ENCODE data around the gene SENP1.

The SENP1 gene

GRCh38 chr12:48037267-48037915 is 68.5 kb downstream of the SENP1 start:
- DNase-seq = no peak

GRCh38 chr12:48036818-48037217 is 69.1 kb downstream of the SENP1 start:
- DNase-seq = no peak

GRCh38 chr12:48034835-48035805 is 70.8 kb downstream of the SENP1 start:
- DNase-seq = no peak

GRCh38 chr12:48033451-48033850 is 72.4 kb downstream of the SENP1 start:
- no peak for DNase-seq

GRCh38 chr12:48032597-48032996 is 73.3 kb downstream of the SENP1 start:
- DNase-seq = no peak

GRCh38 chr12:48031135-48031960 is 74.5 kb downstream of the SENP1 start:
- DNase-seq = no peak

- no peak for DNase-seq
Measured at GRCh38 chr12:48030173-48030650, 75.7 kb downstream of the SENP1 start.

GRCh38 chr12:48029491-48030172 is 76.2 kb downstream of the SENP1 start:
- DNase-seq = no peak

GRCh38 chr12:48028541-48029431 is 77.1 kb downstream of the SENP1 start:
- no peak for DNase-seq

GRCh38 chr12:48027183-48028002 is 78.5 kb downstream of the SENP1 start:
- DNase-seq = no peak

- no peak for DNase-seq
Measured at GRCh38 chr12:48026060-48026827, 79.6 kb downstream of the SENP1 start.

GRCh38 chr12:48025281-48025680 is 80.6 kb downstream of the SENP1 start:
- DNase-seq = no peak

GRCh38 chr12:48024735-48025134 is 81.1 kb downstream of the SENP1 start:
- no peak for DNase-seq

- no peak for DNase-seq
Measured at GRCh38 chr12:48023386-48023785, 82.5 kb downstream of the SENP1 start.

GRCh38 chr12:48022676-48023385 is 83.0 kb downstream of the SENP1 start:
- no peak for DNase-seq

- DNase-seq = no peak
Measured at GRCh38 chr12:48022180-48022521, 83.7 kb downstream of the SENP1 start.

- no peak for DNase-seq
Measured at GRCh38 chr12:48021485-48022179, 84.2 kb downstream of the SENP1 start.

Measured in nucleus accumbens (tissue), 56 donors.